HG02943 (cell line): ENCODE data around the gene DHX29.

Source experiments
- ATAC-seq: cut with Tn5 transposase; IDR thresholded peaks from one replicate; pipeline ENCODE4 v1.9.1; 2021; ENCODE audit warnings: mild to moderate bottlenecking, low read depth, moderate library complexity; ENCODE audit not compliant: unreplicated experiment

DHX29 gene

GRCh38 chr5:55211184-55211874 lies 96.2 kb downstream of the DHX29 start:
- ATAC-seq, result no peak
